GM12874 (cell line): ENCODE data around the gene ACP1.

Experiments used
- CTCF ChIP-seq: IDR thresholded peaks from 2 replicates; pipeline ENCODE4 v1.5.1; 2011; ENCODE audit warnings: low read depth, mild to moderate bottlenecking, control low read depth, low read length, moderate library complexity; ENCODE audit not compliant: insufficient read depth

Gene ACP1

GRCh38 chr2:281381-281780, 16.6 kb downstream of the ACP1 start:
- TF ChIP-seq CTCF: no peak

GRCh38 chr2:282371-283263, 17.9 kb downstream of the ACP1 start:
- no peak for TF ChIP-seq CTCF

GRCh38 chr2:283996-284794, 19.4 kb downstream of the ACP1 start:
- TF ChIP-seq CTCF: no peak

- TF ChIP-seq CTCF: no peak
Observed at GRCh38 chr2:284896-285492, 20.2 kb downstream of the ACP1 start.

- no peak for TF ChIP-seq CTCF
Observed at GRCh38 chr2:285531-285930, 20.8 kb downstream of the ACP1 start.

GRCh38 chr2:286035-286434, 21.3 kb downstream of the ACP1 start:
- no peak for TF ChIP-seq CTCF

GRCh38 chr2:286774-287392, 22.1 kb downstream of the ACP1 start:
- no peak for TF ChIP-seq CTCF
